Measurements from ENCODE around the gene CCDC187. TPM values are rescaled to one million over a fixed set of nuclear protein-coding genes. Genes with fewer than 3 reads are reported as not detected.

Gene CCDC187
- total and polyA plus RNA-seq, 2 of the 4 experiments (the other 2 are of a cell fraction) = not detected

GRCh38 chr9:136276716-136277115 lies 27.2 kb downstream of the CCDC187 start:
- Histone ChIP-seq H2BK5ac (ENCODE audit: low read depth, low read length, poor library complexity, severe bottlenecking) (no peak overlapping the region), H3K27ac (ENCODE audit: insufficient read depth, low read length) (no peak overlapping the region), H4K5ac (ENCODE audit: low read depth, low read length) (no peak overlapping the region), H3K9me1 (ENCODE audit: insufficient read depth, low read length) (no peaks in the 10 kb centered on the region), H2BK15ac (ENCODE audit: low read depth, low read length) (no peak overlapping the region), H2AFZ (replicated peaks; ENCODE audit: low read length, poor library complexity) (no peak overlapping the region), H3K27me3 (ENCODE audit: control insufficient read depth, insufficient read depth, low read length) (peaks cover 57% of the 10 kb centered on the region), H2BK120ac (ENCODE audit: low read depth, low read length) (no peak overlapping the region), H3K4me3 (ENCODE audit: insufficient read depth, low read depth, low read length) (no peak overlapping the region), H3K14ac (replicated peaks; ENCODE audit: low read depth, low read length) (no peak overlapping the region), H3K36me3 (ENCODE audit: control insufficient read depth, insufficient read depth, low read length) (no peaks in the 10 kb centered on the region), H2AK5ac (ENCODE audit: low read depth, low read length) (no peak overlapping the region), H2BK20ac (ENCODE audit: low read depth, low read length) (no peak overlapping the region), H4K8ac (ENCODE audit: low read depth in 2 of 2, low read length in 2 of 2) (no peak overlapping the region), H3K23ac (ENCODE audit: low read depth, low read length) (no peak overlapping the region), H3K4me1 (ENCODE audit: control insufficient read depth, insufficient read depth, low read length) (no peaks in the 10 kb centered on the region), H3K79me1 (ENCODE audit: low read depth in 1 of 2, low read length in 2 of 2) (no peaks in the 10 kb centered on the region), H3K18ac (ENCODE audit: low read depth, low read length) (no peak overlapping the region), H3K56ac (ENCODE audit: extremely low read depth, insufficient read depth, low read length) (no peak overlapping the region), H3K9me3 (ENCODE audit: control insufficient read depth, insufficient read depth, low read length) (peaks cover 4% of the 10 kb centered on the region), H3K9ac (ENCODE audit: low read depth, low read length) (no peak overlapping the region), H4K20me1 (ENCODE audit: insufficient read depth, low read length) (no peaks in the 10 kb centered on the region), H2AK9ac (replicated peaks; ENCODE audit: low read depth, low read length, poor library complexity) (no peak overlapping the region), H4K91ac (ENCODE audit: insufficient read depth, low read depth, low read length) (no peak overlapping the region), H3K4ac (ENCODE audit: low read depth, low read length) (no peak overlapping the region), H3K4me2 (ENCODE audit: low read depth, low read length) (no peak overlapping the region)
- dilution Hi-C loops (cut with HindIII; ENCODE audit: low sequenced_read_pairs, unreplicated experiment) (no loop called here), intact Hi-C loops (cut with micrococcal nuclease) (no loop called here), in situ Hi-C loops (cut with MboI; ENCODE audit: low sequenced_read_pairs) (loop anchor here (10.0 kb wide), 1 partner anchor 112 kb away; no protein-coding TSS in a partner anchor)
- DNase-seq = no peak
- ChIA-PET CTCF (no interaction called here), POLR2A (ENCODE audit: unreplicated experiment) (no interaction called here)
- BruUV-seq (replicated peaks) = no TSS peak
- no peak for TF ChIP-seq SMC3 (IDR thresholded peaks at IDR 0.05; ENCODE audit: low read depth, low read length)
- no peak for TF ChIP-seq ELK1 (IDR thresholded peaks at IDR 0.05; ENCODE audit: borderline replicate concordance, low read depth, low read length)
- TF ChIP-seq CTCF (conservative IDR thresholded peaks at IDR 0.05; ENCODE audit: low read depth, low read length) = no peak
- no peak for TF ChIP-seq RFX5 (IDR thresholded peaks at IDR 0.05; ENCODE audit: low read depth, low read length)
- TF ChIP-seq NFE2L2 (IDR thresholded peaks at IDR 0.05; ENCODE audit: low read depth, low read length) = no peak
- 79% methylated on average over 3 of the region's 11 CpGs; no CpG with 5 or more reads in 1 of the 2 experiments for WGBS, 2 experiments (ENCODE audit: extremely low coverage in 2 of 2, insufficient read length in 1 of 2)
- ATAC-seq (ENCODE audit: low read depth) = no peak
